Measurements from ENCODE around the gene TALDO1.

The TALDO1 gene

GRCh38 chr11:742571-743201 is 4.6 kb upstream of the TALDO1 start:
- WGBS, 2 experiments (ENCODE audit: insufficient coverage in 2 of 2): no CpG with 5 or more reads among the region's 4 CpGs
- no peak overlapping the region for H3K4me3 ChIP-seq (ENCODE audit: extremely low read depth, insufficient read depth, low read length, poor library complexity, severe bottlenecking)
- H3K36me3 ChIP-seq (ENCODE audit: control insufficient read depth, insufficient read depth, low read length): no peaks in the 10 kb centered on the region
- H3K27ac ChIP-seq (ENCODE audit: low read depth, low read length, severe bottlenecking): no peak overlapping the region
- H3K9me3 ChIP-seq (ENCODE audit: control insufficient read depth, low read length): no peaks in the 10 kb centered on the region
- H3K4me1 ChIP-seq (ENCODE audit: control insufficient read depth, insufficient read depth, low read length, poor library complexity, severe bottlenecking): peaks cover 4% of the 10 kb centered on the region

GRCh38 chr11:745428-745827 is 1.8 kb upstream of the TALDO1 start:
- H3K27ac ChIP-seq (ENCODE audit: low read depth, low read length, severe bottlenecking): no peak overlapping the region
- WGBS, 2 experiments (ENCODE audit: insufficient coverage in 2 of 2): no CpG with 5 or more reads among the region's 1 CpG
- H3K4me3 ChIP-seq (ENCODE audit: extremely low read depth, insufficient read depth, low read length, poor library complexity, severe bottlenecking): no peak overlapping the region
- peaks cover 6% of the 10 kb centered on the region for H3K36me3 ChIP-seq (ENCODE audit: control insufficient read depth, insufficient read depth, low read length)
- H3K9me3 ChIP-seq (ENCODE audit: control insufficient read depth, low read length): no peaks in the 10 kb centered on the region
- no peaks in the 10 kb centered on the region for H3K4me1 ChIP-seq (ENCODE audit: control insufficient read depth, insufficient read depth, low read length, poor library complexity, severe bottlenecking)

- no peaks in the 10 kb centered on the region for H3K4me1 ChIP-seq (ENCODE audit: control insufficient read depth, insufficient read depth, low read length, poor library complexity, severe bottlenecking)
- 28 to 33% methylated on average over 39 to 46 of the region's 46 CpGs for WGBS, 2 experiments (ENCODE audit: insufficient coverage in 2 of 2)
- peaks cover 6% of the 10 kb centered on the region for H3K36me3 ChIP-seq (ENCODE audit: control insufficient read depth, insufficient read depth, low read length)
- no peaks in the 10 kb centered on the region for H3K9me3 ChIP-seq (ENCODE audit: control insufficient read depth, low read length)
- peak overlapping the region; percentile 29 for H3K27ac ChIP-seq (ENCODE audit: low read depth, low read length, severe bottlenecking)
- H3K4me3 ChIP-seq (ENCODE audit: extremely low read depth, insufficient read depth, low read length, poor library complexity, severe bottlenecking): peak overlapping the region; percentile 90
Observed at GRCh38 chr11:746289-747157, 741 bp upstream of the TALDO1 start.

- Histone ChIP-seq H3K27ac (ENCODE audit: low read depth, low read length, severe bottlenecking) (peak overlapping the region; percentile 57), H3K4me1 (ENCODE audit: control insufficient read depth, insufficient read depth, low read length, poor library complexity, severe bottlenecking) (no peaks in the 10 kb centered on the region), H3K4me3 (ENCODE audit: extremely low read depth, insufficient read depth, low read length, poor library complexity, severe bottlenecking) (peak overlapping the region; percentile 90), H3K9me3 (ENCODE audit: control insufficient read depth, low read length) (no peaks in the 10 kb centered on the region), H3K36me3 (ENCODE audit: control insufficient read depth, insufficient read depth, low read length) (peaks cover 20% of the 10 kb centered on the region)
- whole genome bisulfite sequencing, 2 experiments (ENCODE audit: insufficient coverage in 2 of 2): 5 to 12% methylated on average over 15 to 17 of the region's 18 CpGs
Observed at GRCh38 chr11:748007-748359, 719 bp downstream of the TALDO1 start.

GRCh38 chr11:749731-750130 is 2.5 kb downstream of the TALDO1 start:
- no peaks in the 10 kb centered on the region for H3K4me1 ChIP-seq (ENCODE audit: control insufficient read depth, insufficient read depth, low read length, poor library complexity, severe bottlenecking)
- no peaks in the 10 kb centered on the region for H3K9me3 ChIP-seq (ENCODE audit: control insufficient read depth, low read length)
- peaks cover 21% of the 10 kb centered on the region for H3K36me3 ChIP-seq (ENCODE audit: control insufficient read depth, insufficient read depth, low read length)
- WGBS, 2 experiments (ENCODE audit: insufficient coverage in 2 of 2): 94 to 100% methylated on average over 2 of the region's 2 CpGs
- no peak overlapping the region for H3K4me3 ChIP-seq (ENCODE audit: extremely low read depth, insufficient read depth, low read length, poor library complexity, severe bottlenecking)
- H3K27ac ChIP-seq (ENCODE audit: low read depth, low read length, severe bottlenecking): no peak overlapping the region

GRCh38 chr11:760236-760635 is 13.0 kb downstream of the TALDO1 start:
- Histone ChIP-seq H3K9me3 (ENCODE audit: control insufficient read depth, low read length) (no peaks in the 10 kb centered on the region), H3K36me3 (ENCODE audit: control insufficient read depth, insufficient read depth, low read length) (peaks cover 86% of the 10 kb centered on the region), H3K27ac (ENCODE audit: low read depth, low read length, severe bottlenecking) (no peak overlapping the region), H3K4me3 (ENCODE audit: extremely low read depth, insufficient read depth, low read length, poor library complexity, severe bottlenecking) (no peak overlapping the region), H3K4me1 (ENCODE audit: control insufficient read depth, insufficient read depth, low read length, poor library complexity, severe bottlenecking) (no peaks in the 10 kb centered on the region)

- WGBS, 2 experiments (ENCODE audit: insufficient coverage in 2 of 2): 97 to 98% methylated on average over 5 to 6 of the region's 8 CpGs
- no peaks in the 10 kb centered on the region for H3K4me1 ChIP-seq (ENCODE audit: control insufficient read depth, insufficient read depth, low read length, poor library complexity, severe bottlenecking)
- H3K27ac ChIP-seq (ENCODE audit: low read depth, low read length, severe bottlenecking): no peak overlapping the region
- H3K4me3 ChIP-seq (ENCODE audit: extremely low read depth, insufficient read depth, low read length, poor library complexity, severe bottlenecking): no peak overlapping the region
- peaks cover 87% of the 10 kb centered on the region for H3K36me3 ChIP-seq (ENCODE audit: control insufficient read depth, insufficient read depth, low read length)
- no peaks in the 10 kb centered on the region for H3K9me3 ChIP-seq (ENCODE audit: control insufficient read depth, low read length)
Observed at GRCh38 chr11:761526-762108, 14.4 kb downstream of the TALDO1 start.

GRCh38 chr11:762421-763072 is 15.3 kb downstream of the TALDO1 start:
- Histone ChIP-seq H3K4me1 (ENCODE audit: control insufficient read depth, insufficient read depth, low read length, poor library complexity, severe bottlenecking) (no peaks in the 10 kb centered on the region), H3K27ac (ENCODE audit: low read depth, low read length, severe bottlenecking) (no peak overlapping the region), H3K9me3 (ENCODE audit: control insufficient read depth, low read length) (no peaks in the 10 kb centered on the region), H3K36me3 (ENCODE audit: control insufficient read depth, insufficient read depth, low read length) (peaks cover 87% of the 10 kb centered on the region), H3K4me3 (ENCODE audit: extremely low read depth, insufficient read depth, low read length, poor library complexity, severe bottlenecking) (no peak overlapping the region)
- 88 to 94% methylated on average over 8 to 10 of the region's 10 CpGs for WGBS, 2 experiments (ENCODE audit: insufficient coverage in 2 of 2)

GRCh38 chr11:763073-763463 is 15.8 kb downstream of the TALDO1 start:
- Histone ChIP-seq H3K4me1 (ENCODE audit: control insufficient read depth, insufficient read depth, low read length, poor library complexity, severe bottlenecking) (no peaks in the 10 kb centered on the region), H3K9me3 (ENCODE audit: control insufficient read depth, low read length) (no peaks in the 10 kb centered on the region), H3K36me3 (ENCODE audit: control insufficient read depth, insufficient read depth, low read length) (peaks cover 84% of the 10 kb centered on the region), H3K4me3 (ENCODE audit: extremely low read depth, insufficient read depth, low read length, poor library complexity, severe bottlenecking) (no peak overlapping the region), H3K27ac (ENCODE audit: low read depth, low read length, severe bottlenecking) (no peak overlapping the region)
- WGBS, 2 experiments (ENCODE audit: insufficient coverage in 2 of 2): 73 to 92% methylated on average over 8 to 13 of the region's 24 CpGs

- H3K36me3 ChIP-seq (ENCODE audit: control insufficient read depth, insufficient read depth, low read length): peaks cover 81% of the 10 kb centered on the region
- WGBS, 2 experiments (ENCODE audit: insufficient coverage in 2 of 2): 98% methylated on average over 17 to 20 of the region's 22 CpGs
- no peaks in the 10 kb centered on the region for H3K4me1 ChIP-seq (ENCODE audit: control insufficient read depth, insufficient read depth, low read length, poor library complexity, severe bottlenecking)
- H3K9me3 ChIP-seq (ENCODE audit: control insufficient read depth, low read length): no peaks in the 10 kb centered on the region
- H3K4me3 ChIP-seq (ENCODE audit: extremely low read depth, insufficient read depth, low read length, poor library complexity, severe bottlenecking): no peak overlapping the region
- H3K27ac ChIP-seq (ENCODE audit: low read depth, low read length, severe bottlenecking): no peak overlapping the region
Observed at GRCh38 chr11:763549-764321, 16.5 kb downstream of the TALDO1 start.

Measured in mesodermal cell (in vitro differentiated cells).